CD14-positive monocyte (primary cell): ENCODE results near the gene PIGH. TPM values are rescaled to one million over a fixed set of nuclear protein-coding genes. Genes with fewer than 3 reads are reported as not detected.
A peak's percentile ranks its signal among the peaks of the same experiment; 100 is the strongest.

ENCODE experiments used
- DNase-seq, 3 donors: peaks; one replicate each; pipeline ENCODE4 v3.0.0-alpha.2; 2011 to 2022
- H2AFZ ChIP-seq: 2 replicates; pipeline ENCODE4 v1.6.0; 2012; ENCODE audit warnings: mild to moderate bottlenecking, low read depth, low read length, inconsistent platforms; ENCODE audit not compliant: insufficient read depth, poor library complexity, severe bottlenecking
- H3K27ac ChIP-seq, 2 donors: 1 replicate in 1 of 2; 2 replicates in 1 of 2; pipeline ENCODE4 v1.5.1; 2012 to 2013; ENCODE audit warnings: low read length in 2 of 2, control low read depth in 1 of 2, inconsistent platforms in 1 of 2, low read depth in 1 of 2, mild to moderate bottlenecking in 1 of 2
- H3K27me3 ChIP-seq, 2 donors: one replicate each; pipeline versions ENCODE4 v1.6.0 to v1.6.1; 2011 to 2013; ENCODE audit warnings: low read length in 2 of 2; ENCODE audit not compliant: control insufficient read depth in 2 of 2, insufficient read depth in 2 of 2
- H3K36me3 ChIP-seq, 2 donors: replicated peaks in 1 of 2; 1 replicate in 1 of 2; 2 replicates in 1 of 2; pipeline versions ENCODE4 v1.5.1 to v1.6.1; 2012 to 2013; ENCODE audit warnings: low read length in 2 of 2, control low read depth in 1 of 2, inconsistent platforms in 1 of 2, mild to moderate bottlenecking in 1 of 2; ENCODE audit not compliant: insufficient read depth in 2 of 2, control insufficient read depth in 1 of 2
- H3K4me1 ChIP-seq, 2 donors: 1 replicate in 1 of 2; 2 replicates in 1 of 2; pipeline versions ENCODE4 v1.5.1 to v1.6.1; 2012 to 2013; ENCODE audit warnings: low read length in 2 of 2, control low read depth in 1 of 2, inconsistent platforms in 1 of 2, mild to moderate bottlenecking in 1 of 2, moderate library complexity in 1 of 2; ENCODE audit not compliant: insufficient read depth in 2 of 2, control insufficient read depth in 1 of 2
- H3K4me2 ChIP-seq: replicated peaks from 2 replicates; pipeline ENCODE3; 2012; ENCODE audit warnings: low read length, moderate library complexity, mild to moderate bottlenecking; ENCODE audit not compliant: poor library complexity, severe bottlenecking; ENCODE audit errors: extremely low read depth
- H3K4me3 ChIP-seq, 3 experiments: fragments of 200-600 bp in 1 of 3; sonication (generic) in 1 of 3; replicated peaks in 1 of 3; 1 replicate in 2 of 3; 2 replicates in 1 of 3; pipeline ENCODE4 v1.5.1; 2011 to 2013; ENCODE audit warnings: low read length in 3 of 3, mild to moderate bottlenecking in 3 of 3, control low read depth in 2 of 3, low read depth in 2 of 3, inconsistent platforms in 1 of 3, moderate library complexity in 1 of 3
- H3K79me2 ChIP-seq: 2 replicates; pipeline ENCODE4 v1.6.0; 2012; ENCODE audit warnings: mild to moderate bottlenecking, control low read depth, inconsistent platforms, low read length, moderate library complexity; ENCODE audit not compliant: insufficient read depth
- H3K9ac ChIP-seq: 2 replicates; pipeline ENCODE4 v1.6.0; 2017; ENCODE audit warnings: low read length, mild to moderate bottlenecking; ENCODE audit not compliant: insufficient read depth, poor library complexity, severe bottlenecking
- H3K9me3 ChIP-seq, 2 donors: replicated peaks in 1 of 2; 1 replicate in 1 of 2; 2 replicates in 1 of 2; pipeline versions ENCODE4 v1.5.1 to v1.6.1; 2012 to 2013; ENCODE audit warnings: low read length in 2 of 2, control low read depth in 1 of 2; ENCODE audit not compliant: control insufficient read depth in 1 of 2, insufficient read depth in 1 of 2
- H4K20me1 ChIP-seq: 2 replicates; pipeline ENCODE4 v1.6.0; 2012; ENCODE audit warnings: mild to moderate bottlenecking, low read length, control low read depth, moderate library complexity; ENCODE audit not compliant: insufficient read depth
- H3K27ac Mint-ChIP-seq, 7 donors: one replicate each; pipeline ENCODE4 v1.8.0; 2020; ENCODE audit warnings: mild to moderate bottlenecking in 7 of 7, mixed read lengths in 7 of 7, moderate library complexity in 6 of 7, inconsistent platforms in 2 of 7
- H3K27me3 Mint-ChIP-seq, 3 donors: one replicate each; pipeline ENCODE4 v1.8.0; 2021 to 2022; ENCODE audit warnings: low read depth in 3 of 3, mild to moderate bottlenecking in 3 of 3, mixed read lengths in 3 of 3, moderate library complexity in 3 of 3, inconsistent platforms in 1 of 3
- H3K36me3 Mint-ChIP-seq, 2 donors: one replicate each; pipeline ENCODE4 v1.8.0; 2020; ENCODE audit warnings: mixed read lengths in 2 of 2, inconsistent platforms in 1 of 2, mild to moderate bottlenecking in 1 of 2
- H3K4me1 Mint-ChIP-seq: one replicate; pipeline ENCODE4 v1.8.0; 2020; ENCODE audit warnings: mild to moderate bottlenecking, mixed read lengths
- H3K4me3 Mint-ChIP-seq, 2 donors: one replicate each; pipeline ENCODE4 v1.8.0; 2020; ENCODE audit warnings: mild to moderate bottlenecking in 2 of 2, mixed read lengths in 2 of 2, moderate library complexity in 1 of 2
- H3K9me3 Mint-ChIP-seq, 7 donors: one replicate each; pipeline ENCODE4 v1.8.0; 2020 to 2022; ENCODE audit warnings: mixed read lengths in 7 of 7, mild to moderate bottlenecking in 6 of 7, moderate library complexity in 6 of 7, inconsistent platforms in 2 of 7
- WGBS: methylation state at CpG from one replicate; pipeline ENCODE4 v1.1.5; 2013; ENCODE audit warnings: missing lambda C conversion rate; ENCODE audit not compliant: insufficient coverage; 5-methylcytosine and 5-hydroxymethylcytosine counted together
- intact Hi-C, 2 donors: fragments of 100-400 bp; cut with micrococcal nuclease; formaldehyde crosslinking; loops; one replicate each; pipeline versions ENCODE4 v1.15.0 to v1.15.1; 2023
- polyA plus RNA-seq, 3 donors: library from polyadenylated mRNA; depleted of rRNA in 1 of 3; unstranded in 2 of 3; stranded (reverse) in 1 of 3; fragments of 300-500 nt in 2 of 3; fragments of >200 nt in 1 of 3; fragmentation: Illumina TruSeq in 2 of 3; gene quantifications; 1 replicate in 2 of 3; 2 replicates in 1 of 3; pipeline ENCODE4 v1.2.3, GENCODE V29; 2012 to 2021
- TF ChIP-seq, protein P1 (sequence below): fragments of 200-600 bp; IDR thresholded peaks from one replicate; pipeline ENCODE4 v1.8.0; 2022; ENCODE audit warnings: antibody characterized with exemption, mild to moderate bottlenecking

The PIGH gene
- polyA plus RNA-seq, 3 donors, result 14.6 to 35.5 (median 18.0) TPM

GRCh38 chr14:67562025-67562775 lies 37.9 kb downstream of the PIGH start:
- H3K9me3 Mint-ChIP-seq, result peaks cover 0 to 2% (median 0%) of the 10 kb centered on the region in 7 donors
- peaks cover 4% of the 10 kb centered on the region for H3K4me1 Mint-ChIP-seq
- H3K4me3 Mint-ChIP-seq, result no peak overlapping the region
- H3K4me1 ChIP-seq, result no peaks in the 10 kb centered on the region
- H3K9me3 ChIP-seq, result no peaks in the 10 kb centered on the region
- H3K27me3 Mint-ChIP-seq, result peaks cover 4 to 16% (median 5%) of the 10 kb centered on the region in 3 donors
- H2AFZ ChIP-seq, result no peak overlapping the region
- no peaks in the 10 kb centered on the region for H3K79me2 ChIP-seq
- H3K27ac Mint-ChIP-seq, result no peak overlapping the region
- H3K36me3 Mint-ChIP-seq, result no peaks in the 10 kb centered on the region
- H4K20me1 ChIP-seq, result no peaks in the 10 kb centered on the region
- H3K4me2 ChIP-seq, result no peak overlapping the region
- intact Hi-C loops, result no loop called here
- no peak for DNase-seq
- H3K27ac ChIP-seq, result no peak overlapping the region
- H3K9ac ChIP-seq, result no peak overlapping the region
- no peak overlapping the region for H3K4me3 ChIP-seq
- TF ChIP-seq, protein P1, sequence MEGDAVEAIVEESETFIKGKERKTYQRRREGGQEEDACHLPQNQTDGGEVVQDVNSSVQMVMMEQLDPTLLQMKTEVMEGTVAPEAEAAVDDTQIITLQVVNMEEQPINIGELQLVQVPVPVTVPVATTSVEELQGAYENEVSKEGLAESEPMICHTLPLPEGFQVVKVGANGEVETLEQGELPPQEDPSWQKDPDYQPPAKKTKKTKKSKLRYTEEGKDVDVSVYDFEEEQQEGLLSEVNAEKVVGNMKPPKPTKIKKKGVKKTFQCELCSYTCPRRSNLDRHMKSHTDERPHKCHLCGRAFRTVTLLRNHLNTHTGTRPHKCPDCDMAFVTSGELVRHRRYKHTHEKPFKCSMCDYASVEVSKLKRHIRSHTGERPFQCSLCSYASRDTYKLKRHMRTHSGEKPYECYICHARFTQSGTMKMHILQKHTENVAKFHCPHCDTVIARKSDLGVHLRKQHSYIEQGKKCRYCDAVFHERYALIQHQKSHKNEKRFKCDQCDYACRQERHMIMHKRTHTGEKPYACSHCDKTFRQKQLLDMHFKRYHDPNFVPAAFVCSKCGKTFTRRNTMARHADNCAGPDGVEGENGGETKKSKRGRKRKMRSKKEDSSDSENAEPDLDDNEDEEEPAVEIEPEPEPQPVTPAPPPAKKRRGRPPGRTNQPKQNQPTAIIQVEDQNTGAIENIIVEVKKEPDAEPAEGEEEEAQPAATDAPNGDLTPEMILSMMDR, result no peak
- no peaks in the 10 kb centered on the region for H3K27me3 ChIP-seq
- H3K36me3 ChIP-seq, result no peaks in the 10 kb centered on the region
- WGBS, result 86% methylated on average over 10 of the region's 14 CpGs

DNA sequence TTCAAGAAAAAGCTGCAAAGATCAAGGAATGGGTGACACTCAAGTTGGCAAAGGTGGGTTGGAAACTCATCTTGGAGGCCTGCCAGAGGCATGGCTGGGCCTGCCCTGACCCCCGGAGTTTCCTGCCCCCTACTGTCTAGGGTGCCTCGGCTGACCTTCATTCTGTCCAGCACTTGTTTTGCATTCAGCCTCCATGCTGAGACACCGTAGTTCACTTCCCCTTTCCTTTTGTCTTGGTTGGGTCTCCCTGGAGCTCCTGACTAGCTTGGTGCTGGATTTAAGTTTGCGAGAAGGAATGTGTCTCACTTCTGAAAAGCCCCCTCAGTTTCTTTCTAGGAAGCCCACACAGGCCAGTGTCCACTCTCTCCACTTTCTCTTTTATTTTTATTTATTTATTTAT lies 40.4 kb downstream of the PIGH start:
- H3K4me3 ChIP-seq, result no peak overlapping the region
- H2AFZ ChIP-seq, result peak overlapping the region; percentile 19
- Mint-ChIP-seq H3K4me1 (peaks cover 4% of the 10 kb centered on the region), H3K27ac (peak overlapping the region in 1 of 7 donors; percentile 35), H3K9me3 (peaks cover 0 to 2% (median 0%) of the 10 kb centered on the region in 7 donors), H3K27me3 (peaks cover 9 to 16% (median 10%) of the 10 kb centered on the region in 3 donors), H3K4me3 (peak overlapping the region in 1 of 2 donors; percentile 11), H3K36me3 (no peaks in the 10 kb centered on the region)
- H3K27me3 ChIP-seq, result no peaks in the 10 kb centered on the region
- peak in 2 of 3 donors; percentile 8 to 17 for DNase-seq
- no peaks in the 10 kb centered on the region for H3K36me3 ChIP-seq
- 14% methylated on average over 1 of the region's 4 CpGs for WGBS
- H3K4me2 ChIP-seq, result no peak overlapping the region
- TF ChIP-seq, protein P1, result no peak
- H3K9ac ChIP-seq, result no peak overlapping the region
- H3K27ac ChIP-seq, result no peak overlapping the region
- H3K4me1 ChIP-seq, result no peaks in the 10 kb centered on the region
- no peaks in the 10 kb centered on the region for H4K20me1 ChIP-seq
- no peaks in the 10 kb centered on the region for H3K9me3 ChIP-seq
- no peaks in the 10 kb centered on the region for H3K79me2 ChIP-seq
- intact Hi-C loops, result no loop called here
